ENCODE results near the gene CRIM1.

DNA sequence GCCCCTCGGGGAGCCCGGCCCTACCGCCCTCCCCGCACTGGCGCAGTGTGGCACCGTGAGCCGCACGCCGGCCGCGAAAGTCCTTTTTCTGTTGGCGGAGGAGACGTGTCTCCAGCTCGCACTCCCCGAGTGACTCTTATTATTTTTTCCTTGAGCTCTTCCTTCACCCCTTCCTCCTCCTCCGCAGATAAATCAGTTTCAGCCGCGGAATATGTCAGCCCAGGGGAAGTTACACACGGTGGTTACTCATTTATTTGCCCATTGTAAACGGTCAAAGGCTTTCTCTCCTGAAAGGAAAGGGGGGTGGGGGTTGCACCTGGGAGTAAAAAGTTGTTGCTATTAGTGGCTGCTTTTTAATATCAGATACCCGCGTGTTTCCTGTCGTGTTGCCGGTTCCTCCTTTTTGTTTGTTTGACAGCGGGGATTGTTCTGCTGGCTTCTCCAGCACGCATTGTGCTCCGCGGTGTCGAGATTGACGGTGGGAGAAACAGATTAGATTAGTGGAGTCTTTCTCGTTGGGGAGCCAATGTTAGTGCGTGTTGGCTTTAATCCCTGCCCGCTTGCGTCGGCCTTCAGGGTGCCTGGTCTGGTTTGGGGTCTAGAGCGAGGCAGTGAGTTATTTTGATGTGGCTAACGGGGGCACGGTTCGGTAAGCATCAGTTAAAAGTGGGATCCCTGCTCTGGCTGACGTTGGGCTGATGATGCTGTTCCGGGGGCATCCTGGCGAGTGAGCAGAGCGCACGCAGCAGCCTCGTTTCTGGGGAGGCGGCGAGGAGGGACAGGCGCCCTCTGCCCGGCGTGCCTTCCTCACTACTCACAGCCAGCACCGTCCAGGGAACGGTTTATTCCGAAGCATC is 1.6 kb downstream of the CRIM1 start:
- TF ChIP-seq EZH2phosphoT487 (IDR thresholded peaks at IDR 0.05; ENCODE audit: insufficient read depth, low read depth) (no peak), EZH2 (IDR thresholded peaks at IDR 0.05; ENCODE audit: insufficient read depth, poor library complexity, severe bottlenecking) (no peak)

All from GM23248 (cell line).